NCI-H510A treated with DMSO at 0.1 percent for 48 hours (cell line): ENCODE data around the gene LRMDA.
A peak's percentile ranks its signal among the peaks of the same experiment; 100 is the strongest.

Source experiments
- DNase-seq: peaks from one replicate; lab custom pipeline; 2025; lab: John Stamatoyannopoulos, UW

The LRMDA gene

GRCh38 chr10:75431180-75432111 is at the start of gene LRMDA:
LRMDA (plus strand) TSS chr10:75431624.
- DNase-seq = no peak

GRCh38 chr10:75386128-75386527 is 45.3 kb upstream of the LRMDA start:
- no peak for DNase-seq

GRCh38 chr10:75388082-75388481 is 43.3 kb upstream of the LRMDA start:
- DNase-seq = no peak

- DNase-seq = no peak
These were observed 41.2 kb upstream of the LRMDA start for GRCh38 chr10:75390178-75390577.

- DNase-seq = no peak
These were observed 39.2 kb upstream of the LRMDA start for GRCh38 chr10:75392271-75392670.

- DNase-seq = no peak
These were observed 38.7 kb upstream of the LRMDA start for GRCh38 chr10:75392744-75393143.

GRCh38 chr10:75394221-75394620 is 37.2 kb upstream of the LRMDA start:
- no peak for DNase-seq

- DNase-seq = no peak
These were observed 36.1 kb upstream of the LRMDA start for GRCh38 chr10:75395066-75395931.

- DNase-seq = no peak
These were observed 35.3 kb upstream of the LRMDA start for GRCh38 chr10:75395932-75396630.

GRCh38 chr10:75396631-75397495 is 34.6 kb upstream of the LRMDA start:
- no peak for DNase-seq

GRCh38 chr10:75397496-75398199 is 33.8 kb upstream of the LRMDA start:
- DNase-seq = no peak

GRCh38 chr10:75398200-75398691 is 33.2 kb upstream of the LRMDA start:
- DNase-seq = no peak

- no peak for DNase-seq
These were observed 32.5 kb upstream of the LRMDA start for GRCh38 chr10:75398692-75399460.

- peak; percentile 59 for DNase-seq
These were observed 31.8 kb upstream of the LRMDA start for GRCh38 chr10:75399461-75400162.

- peak; percentile 59 for DNase-seq
These were observed 31.2 kb upstream of the LRMDA start for GRCh38 chr10:75400163-75400770.

- peak; percentile 54 for DNase-seq
These were observed 30.5 kb upstream of the LRMDA start for GRCh38 chr10:75400771-75401568.
